ENCODE results near the gene FANCL.

The FANCL gene

GRCh38 chr2:58163913-58164312 is 77.2 kb downstream of the FANCL start:
- Histone ChIP-seq H3K4me3 (ENCODE audit: low read depth, low read length, poor library complexity, severe bottlenecking) (no peak overlapping the region), H3K9ac (ENCODE audit: low read length) (no peak overlapping the region), H3K27me3 (ENCODE audit: insufficient read depth, low read length) (no peaks in the 10 kb centered on the region), H3K9me3 (ENCODE audit: low read length) (no peaks in the 10 kb centered on the region), H3K27ac (ENCODE audit: low read depth, low read length, poor library complexity, severe bottlenecking) (no peak overlapping the region), H3K4me2 (ENCODE audit: low read length) (no peak overlapping the region), H3F3A (ENCODE audit: insufficient read depth, low read length) (no peaks in the 10 kb centered on the region), H3K4me1 (ENCODE audit: insufficient read depth, low read length, severe bottlenecking) (no peaks in the 10 kb centered on the region), H3K79me2 (ENCODE audit: insufficient read depth, low read length) (no peaks in the 10 kb centered on the region), H3K36me3 (ENCODE audit: insufficient read depth, low read length) (peaks cover 38% of the 10 kb centered on the region), H4K20me1 (ENCODE audit: insufficient read depth, low read length) (no peaks in the 10 kb centered on the region), H2AFZ (ENCODE audit: low read length) (no peak overlapping the region), H3K9me2 (ENCODE audit: low read depth, low read length) (no peaks in the 10 kb centered on the region)
- TF ChIP-seq EZH2 (IDR thresholded peaks at IDR 0.05; ENCODE audit: borderline replicate concordance, low read length) (no peak), CTCF (IDR thresholded peaks at IDR 0.05; ENCODE audit: low read length) (no peak)

- Histone ChIP-seq H3K9ac (ENCODE audit: low read length) (no peak overlapping the region), H3F3A (ENCODE audit: insufficient read depth, low read length) (no peaks in the 10 kb centered on the region), H3K79me2 (ENCODE audit: insufficient read depth, low read length) (no peaks in the 10 kb centered on the region), H3K27me3 (ENCODE audit: insufficient read depth, low read length) (no peaks in the 10 kb centered on the region), H4K20me1 (ENCODE audit: insufficient read depth, low read length) (no peaks in the 10 kb centered on the region), H3K36me3 (ENCODE audit: insufficient read depth, low read length) (peaks cover 80% of the 10 kb centered on the region), H3K4me1 (ENCODE audit: insufficient read depth, low read length, severe bottlenecking) (no peaks in the 10 kb centered on the region), H3K4me3 (ENCODE audit: low read depth, low read length, poor library complexity, severe bottlenecking) (no peak overlapping the region), H2AFZ (ENCODE audit: low read length) (no peak overlapping the region), H3K27ac (ENCODE audit: low read depth, low read length, poor library complexity, severe bottlenecking) (no peak overlapping the region), H3K9me3 (ENCODE audit: low read length) (no peaks in the 10 kb centered on the region), H3K9me2 (ENCODE audit: low read depth, low read length) (no peaks in the 10 kb centered on the region), H3K4me2 (ENCODE audit: low read length) (no peak overlapping the region)
- TF ChIP-seq CTCF (IDR thresholded peaks at IDR 0.05; ENCODE audit: low read length) = no peak
- no peak for TF ChIP-seq EZH2 (IDR thresholded peaks at IDR 0.05; ENCODE audit: borderline replicate concordance, low read length)
These were observed 82.6 kb downstream of the FANCL start for GRCh38 chr2:58158481-58158880.

- H3K4me3 ChIP-seq (ENCODE audit: low read depth, low read length, poor library complexity, severe bottlenecking) = no peak overlapping the region
- H3K9ac ChIP-seq (ENCODE audit: low read length) = no peak overlapping the region
- peaks cover 80% of the 10 kb centered on the region for H3K36me3 ChIP-seq (ENCODE audit: insufficient read depth, low read length)
- H4K20me1 ChIP-seq (ENCODE audit: insufficient read depth, low read length) = no peaks in the 10 kb centered on the region
- H2AFZ ChIP-seq (ENCODE audit: low read length) = no peak overlapping the region
- H3K27ac ChIP-seq (ENCODE audit: low read depth, low read length, poor library complexity, severe bottlenecking) = no peak overlapping the region
- H3K79me2 ChIP-seq (ENCODE audit: insufficient read depth, low read length) = no peaks in the 10 kb centered on the region
- H3K4me2 ChIP-seq (ENCODE audit: low read length) = no peak overlapping the region
- no peaks in the 10 kb centered on the region for H3F3A ChIP-seq (ENCODE audit: insufficient read depth, low read length)
- H3K9me2 ChIP-seq (ENCODE audit: low read depth, low read length) = no peaks in the 10 kb centered on the region
- no peaks in the 10 kb centered on the region for H3K4me1 ChIP-seq (ENCODE audit: insufficient read depth, low read length, severe bottlenecking)
- no peaks in the 10 kb centered on the region for H3K9me3 ChIP-seq (ENCODE audit: low read length)
- no peaks in the 10 kb centered on the region for H3K27me3 ChIP-seq (ENCODE audit: insufficient read depth, low read length)
- TF ChIP-seq EZH2 (IDR thresholded peaks at IDR 0.05; ENCODE audit: borderline replicate concordance, low read length) (no peak), CTCF (IDR thresholded peaks at IDR 0.05; ENCODE audit: low read length) (no peak)
These were observed 83.4 kb downstream of the FANCL start for GRCh38 chr2:58157754-58158153.
